ENCODE measurements around the gene PPP3CA. TPM values are rescaled to one million over a fixed set of nuclear protein-coding genes. Genes with fewer than 3 reads are reported as not detected.

PPP3CA gene
- total RNA-seq, 1 experiment from 2014 or later, result 129 TPM

DNA sequence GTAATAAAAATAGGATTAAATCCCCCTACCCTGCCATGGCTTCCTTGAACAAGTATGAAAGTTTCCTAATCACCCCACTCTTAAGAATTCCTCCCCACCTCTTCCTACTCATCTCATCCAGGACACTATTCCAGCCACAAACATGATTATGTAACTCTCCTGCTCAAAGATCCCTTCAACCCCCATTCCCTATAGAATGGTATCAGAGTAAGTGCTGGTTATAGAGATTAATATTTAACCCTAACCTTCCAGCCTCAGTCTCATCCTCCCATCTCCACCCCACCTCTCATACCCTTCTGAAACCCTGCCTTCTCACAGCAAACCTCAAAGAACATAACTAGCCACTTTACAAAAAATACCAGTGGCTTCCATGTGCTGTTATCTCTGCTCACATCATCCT, 155.1 kb downstream of the PPP3CA start:
- Histone ChIP-seq H3K27me3 (replicated peaks; ENCODE audit: insufficient read depth, low read depth, low read length, poor library complexity) (no peaks in the 10 kb centered on the region), H3K36me3 (ENCODE audit: insufficient read depth, low read length, poor library complexity, severe bottlenecking) (no peaks in the 10 kb centered on the region), H3K4me3 (ENCODE audit: low read depth, low read length, poor library complexity, severe bottlenecking) (no peak overlapping the region), H3K9me3 (ENCODE audit: low read depth, low read length, poor library complexity, severe bottlenecking) (no peaks in the 10 kb centered on the region), H3K27ac (ENCODE audit: low read depth, low read length, poor library complexity, severe bottlenecking) (peak overlapping the region; percentile 15), H3K4me1 (ENCODE audit: insufficient read depth, low read length, poor library complexity, severe bottlenecking) (peaks cover 44% of the 10 kb centered on the region)
- BruUV-seq (replicated peaks), result no TSS peak
- POLR2A ChIA-PET (ENCODE audit: low non-redundant PET), result no interaction called here
- intact Hi-C loops (cut with micrococcal nuclease; ENCODE audit: unreplicated experiment), result no loop called here
- TF ChIP-seq EZH2 (IDR thresholded peaks at IDR 0.05; ENCODE audit: borderline replicate concordance, low read depth, low read length, poor library complexity, severe bottlenecking), result no peak
- TF ChIP-seq, protein P1, sequence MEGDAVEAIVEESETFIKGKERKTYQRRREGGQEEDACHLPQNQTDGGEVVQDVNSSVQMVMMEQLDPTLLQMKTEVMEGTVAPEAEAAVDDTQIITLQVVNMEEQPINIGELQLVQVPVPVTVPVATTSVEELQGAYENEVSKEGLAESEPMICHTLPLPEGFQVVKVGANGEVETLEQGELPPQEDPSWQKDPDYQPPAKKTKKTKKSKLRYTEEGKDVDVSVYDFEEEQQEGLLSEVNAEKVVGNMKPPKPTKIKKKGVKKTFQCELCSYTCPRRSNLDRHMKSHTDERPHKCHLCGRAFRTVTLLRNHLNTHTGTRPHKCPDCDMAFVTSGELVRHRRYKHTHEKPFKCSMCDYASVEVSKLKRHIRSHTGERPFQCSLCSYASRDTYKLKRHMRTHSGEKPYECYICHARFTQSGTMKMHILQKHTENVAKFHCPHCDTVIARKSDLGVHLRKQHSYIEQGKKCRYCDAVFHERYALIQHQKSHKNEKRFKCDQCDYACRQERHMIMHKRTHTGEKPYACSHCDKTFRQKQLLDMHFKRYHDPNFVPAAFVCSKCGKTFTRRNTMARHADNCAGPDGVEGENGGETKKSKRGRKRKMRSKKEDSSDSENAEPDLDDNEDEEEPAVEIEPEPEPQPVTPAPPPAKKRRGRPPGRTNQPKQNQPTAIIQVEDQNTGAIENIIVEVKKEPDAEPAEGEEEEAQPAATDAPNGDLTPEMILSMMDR (conservative IDR thresholded peaks at IDR 0.05; ENCODE audit: low read depth, low read length), result no peak
- no peak for DNase-seq (ENCODE audit: low spot score)
- CTCF ChIA-PET, result no interaction called here

DNA sequence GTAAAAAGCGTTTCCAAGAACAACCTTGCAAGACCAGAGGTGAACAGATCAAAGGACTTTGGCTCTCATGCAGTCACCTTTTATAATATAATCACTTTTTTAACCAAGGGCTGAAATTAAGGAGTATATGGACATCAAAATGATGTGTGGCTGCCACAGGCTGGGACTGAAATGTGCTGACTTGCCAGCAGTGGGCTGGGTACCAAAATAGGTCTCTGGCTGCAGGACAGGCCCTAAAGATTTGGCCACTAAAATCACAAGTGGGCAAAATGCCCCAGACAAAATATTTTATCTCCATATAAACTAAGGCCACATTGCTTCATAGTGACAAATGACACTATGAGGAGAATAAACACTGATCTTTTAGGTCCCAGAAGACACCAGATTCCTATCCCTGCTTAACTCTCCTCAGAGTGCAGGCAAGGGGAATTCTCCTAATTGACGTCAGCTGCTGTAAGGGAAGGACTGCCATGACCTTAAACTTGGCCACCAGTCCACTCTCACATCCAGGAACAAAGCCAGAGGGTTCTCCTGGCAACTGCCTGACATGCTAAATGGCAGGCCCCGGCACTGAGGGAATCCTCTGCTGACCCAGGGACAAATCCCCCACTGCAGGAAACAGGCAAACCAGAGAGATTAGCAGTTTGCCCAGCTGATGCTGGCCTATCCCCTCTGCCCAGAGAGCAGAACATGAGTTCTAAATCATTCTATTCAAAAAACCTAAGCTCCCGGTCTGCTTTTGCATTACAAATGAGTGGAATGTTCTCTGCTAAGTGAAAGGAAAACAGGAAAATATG, 155.8 kb downstream of the PPP3CA start:
- BruUV-seq (replicated peaks), result no TSS peak
- ChIA-PET POLR2A (ENCODE audit: low non-redundant PET) (no interaction called here), CTCF (no interaction called here)
- Histone ChIP-seq H3K4me3 (ENCODE audit: low read depth, low read length, poor library complexity, severe bottlenecking) (no peak overlapping the region), H3K27me3 (replicated peaks; ENCODE audit: insufficient read depth, low read depth, low read length, poor library complexity) (no peaks in the 10 kb centered on the region), H3K27ac (ENCODE audit: low read depth, low read length, poor library complexity, severe bottlenecking) (peak overlapping the region; percentile 15), H3K36me3 (ENCODE audit: insufficient read depth, low read length, poor library complexity, severe bottlenecking) (no peaks in the 10 kb centered on the region), H3K9me3 (ENCODE audit: low read depth, low read length, poor library complexity, severe bottlenecking) (no peaks in the 10 kb centered on the region), H3K4me1 (ENCODE audit: insufficient read depth, low read length, poor library complexity, severe bottlenecking) (peaks cover 49% of the 10 kb centered on the region)
- DNase-seq (ENCODE audit: low spot score), result no peak
- intact Hi-C loops (cut with micrococcal nuclease; ENCODE audit: unreplicated experiment), result no loop called here
- no peak for TF ChIP-seq EZH2 (IDR thresholded peaks at IDR 0.05; ENCODE audit: borderline replicate concordance, low read depth, low read length, poor library complexity, severe bottlenecking)
- TF ChIP-seq, protein P1 (conservative IDR thresholded peaks at IDR 0.05; ENCODE audit: low read depth, low read length), result no peak

DNA sequence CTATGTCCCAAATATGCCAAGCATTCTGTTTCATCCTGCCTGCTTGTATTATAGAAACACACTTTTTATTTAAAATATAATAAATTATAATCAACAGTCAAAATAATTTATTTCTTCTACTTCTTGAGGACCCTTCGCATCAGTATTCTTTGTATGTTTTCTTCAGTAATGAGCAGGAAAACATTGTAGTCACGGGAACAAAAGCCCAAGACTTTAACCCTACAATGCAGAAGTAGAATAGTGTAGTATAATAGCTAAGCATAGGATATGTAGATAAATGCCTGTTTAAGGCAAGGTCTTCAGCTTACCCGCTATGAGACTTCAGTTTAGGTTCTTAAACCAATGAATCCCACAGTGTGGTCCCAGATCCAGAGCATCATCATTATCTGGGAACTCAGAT, 156.6 kb downstream of the PPP3CA start:
- no TSS peak for BruUV-seq (replicated peaks)
- Histone ChIP-seq H3K4me3 (ENCODE audit: low read depth, low read length, poor library complexity, severe bottlenecking) (no peak overlapping the region), H3K27me3 (replicated peaks; ENCODE audit: insufficient read depth, low read depth, low read length, poor library complexity) (no peaks in the 10 kb centered on the region), H3K4me1 (ENCODE audit: insufficient read depth, low read length, poor library complexity, severe bottlenecking) (peaks cover 49% of the 10 kb centered on the region), H3K27ac (ENCODE audit: low read depth, low read length, poor library complexity, severe bottlenecking) (no peak overlapping the region), H3K9me3 (ENCODE audit: low read depth, low read length, poor library complexity, severe bottlenecking) (no peaks in the 10 kb centered on the region), H3K36me3 (ENCODE audit: insufficient read depth, low read length, poor library complexity, severe bottlenecking) (no peaks in the 10 kb centered on the region)
- CTCF ChIA-PET, result no interaction called here
- POLR2A ChIA-PET (ENCODE audit: low non-redundant PET), result no interaction called here
- no peak for DNase-seq (ENCODE audit: low spot score)
- intact Hi-C loops (cut with micrococcal nuclease; ENCODE audit: unreplicated experiment), result no loop called here
- TF ChIP-seq, protein P1 (conservative IDR thresholded peaks at IDR 0.05; ENCODE audit: low read depth, low read length), result no peak
- TF ChIP-seq EZH2 (IDR thresholded peaks at IDR 0.05; ENCODE audit: borderline replicate concordance, low read depth, low read length, poor library complexity, severe bottlenecking), result no peak

Data from A673 (cell line).